ENCODE measurements around the gene EPS8L3. TPM values are rescaled to one million over a fixed set of nuclear protein-coding genes. Genes with fewer than 3 reads are reported as not detected.

The EPS8L3 gene
- total and polyA plus RNA-seq, 2 of the 8 experiments (the other 6 are each of a cell fraction or from before 2014, with no cell fraction given): not detected

DNA sequence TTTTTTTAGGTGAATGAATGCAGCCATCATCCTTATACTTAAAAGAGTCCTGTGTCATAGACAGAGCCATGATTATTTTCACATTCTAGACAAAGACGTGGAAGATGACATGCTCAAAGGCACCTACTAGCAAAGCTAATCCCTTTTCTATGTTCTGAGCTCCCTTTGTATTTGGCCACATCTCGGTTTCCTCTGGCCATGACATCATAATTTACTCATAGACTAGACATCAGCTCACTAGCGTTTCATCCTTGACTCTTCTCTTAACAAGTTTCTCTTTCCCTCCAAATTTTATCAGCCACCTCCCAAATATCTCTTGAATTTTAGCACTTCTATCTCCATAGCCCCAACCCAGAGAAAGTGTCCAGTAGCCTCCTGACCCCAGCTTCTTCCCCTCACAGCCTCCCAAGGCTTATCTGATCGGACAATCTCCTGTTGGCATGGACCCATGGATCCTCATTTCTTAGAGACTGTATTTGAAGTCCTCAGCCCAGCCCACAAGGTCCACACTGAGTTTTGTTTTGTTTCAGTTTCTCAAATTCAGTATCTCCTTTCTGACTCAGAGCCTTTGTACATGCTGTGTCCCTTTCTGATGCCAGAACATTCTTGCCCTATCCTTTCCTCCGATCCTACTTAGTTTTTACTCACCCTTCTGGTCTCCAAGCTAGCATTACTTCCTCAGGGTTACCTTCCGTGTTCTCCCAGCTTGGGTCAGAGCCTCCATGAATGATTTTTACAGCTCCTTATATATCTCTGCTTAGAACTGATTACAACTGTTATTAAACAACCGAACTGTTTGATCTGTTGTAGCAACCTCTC lies 33.0 kb upstream of the EPS8L3 start (continued):
- TF ChIP-seq BCL11A (IDR thresholded peaks at IDR 0.05; ENCODE audit: low read depth in 2 of 2, low read length in 2 of 2) (no peak), JUN (IDR thresholded peaks at IDR 0.05; ENCODE audit: low read depth, low read length) (no peak), POLR2AphosphoS5 (IDR thresholded peaks at IDR 0.05; ENCODE audit: low read depth, low read length) (no peak), SP2 (IDR thresholded peaks at IDR 0.05; ENCODE audit: low read length) (no peak), USF2 (IDR thresholded peaks at IDR 0.05; ENCODE audit: low read length) (no peak)

Data from H1 (cell line).